ENCODE results near the gene CXCL14.
"Not testable (repeated sequence)": the region's sequence is repeated elsewhere in the genome, so short reads cannot be mapped to it uniquely, and the experiment has no call there.

CXCL14 gene

DNA sequence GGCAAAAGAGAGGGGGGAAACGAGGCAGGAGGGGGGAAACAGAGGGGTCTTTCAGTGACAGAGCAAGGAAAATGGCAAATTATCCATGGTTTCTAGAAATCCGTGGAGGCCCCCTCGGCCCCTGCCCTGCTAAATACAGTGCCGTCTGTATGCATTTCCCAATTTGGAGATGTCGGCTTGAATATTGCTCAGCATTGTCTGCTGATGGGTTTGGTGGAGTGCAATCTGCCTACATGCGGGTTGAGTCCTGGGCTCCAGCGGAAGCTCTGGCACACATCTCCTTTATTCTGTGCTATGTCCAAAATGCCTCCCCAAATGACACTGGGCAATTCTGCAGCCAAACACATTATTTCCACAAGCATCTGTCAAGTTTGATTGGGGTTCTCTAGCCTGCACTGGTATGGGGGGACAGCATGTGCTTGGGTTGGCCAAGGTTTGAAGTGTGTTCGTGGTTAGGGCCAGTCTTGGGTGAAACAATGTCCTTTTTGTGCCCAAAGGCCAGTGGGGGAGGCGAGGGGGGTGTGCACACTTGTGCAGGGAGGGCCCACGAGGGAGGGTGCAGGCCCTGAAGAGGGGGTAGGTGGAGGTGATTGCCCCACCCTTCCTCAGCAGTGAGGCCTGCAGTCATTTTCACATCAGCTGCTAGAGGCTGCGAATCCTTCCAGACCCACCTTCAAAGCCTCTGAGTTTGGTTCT, 36.8 kb downstream of the CXCL14 start:
- DNase-seq, result no peak

- no peak for DNase-seq
Measured at GRCh38 chr5:135539430-135540005, 39.3 kb downstream of the CXCL14 start.

DNA sequence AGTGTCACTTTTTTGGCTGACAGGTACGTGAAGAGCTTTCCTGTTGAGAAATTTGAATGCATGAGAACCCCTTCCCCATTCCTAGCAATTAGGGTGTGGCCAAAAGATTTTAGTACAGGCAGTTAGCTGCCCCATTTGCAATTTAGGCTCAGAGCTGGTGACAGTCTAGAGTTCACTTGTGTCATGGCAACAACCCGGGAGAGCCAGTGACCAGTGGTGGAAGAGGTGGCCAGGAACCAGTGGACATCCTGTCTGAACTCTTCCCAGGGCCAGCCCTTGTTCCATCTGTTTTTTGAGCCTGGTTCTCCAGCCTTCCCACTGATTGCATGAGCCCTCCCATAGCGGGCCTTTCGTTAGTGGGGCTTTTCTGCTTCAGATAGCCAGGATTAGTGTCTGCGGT, 40.5 kb downstream of the CXCL14 start:
- DNase-seq, result no peak

- no peak for DNase-seq
Measured at GRCh38 chr5:135537745-135538144, 41.0 kb downstream of the CXCL14 start.

- DNase-seq, result no peak
Measured at GRCh38 chr5:135537271-135537670, 41.5 kb downstream of the CXCL14 start.

- DNase-seq, result no peak
Measured at GRCh38 chr5:135535820-135536801, 42.7 kb downstream of the CXCL14 start, which contains the start of gene NEUROG1. Gene NEUROG1 (minus strand): TSS chr5:135535964. CDS start chr5:135535690, 274 bp downstream.

- DNase-seq, result no peak
Measured at GRCh38 chr5:135535420-135535819, 43.4 kb downstream of the CXCL14 start.

DNA sequence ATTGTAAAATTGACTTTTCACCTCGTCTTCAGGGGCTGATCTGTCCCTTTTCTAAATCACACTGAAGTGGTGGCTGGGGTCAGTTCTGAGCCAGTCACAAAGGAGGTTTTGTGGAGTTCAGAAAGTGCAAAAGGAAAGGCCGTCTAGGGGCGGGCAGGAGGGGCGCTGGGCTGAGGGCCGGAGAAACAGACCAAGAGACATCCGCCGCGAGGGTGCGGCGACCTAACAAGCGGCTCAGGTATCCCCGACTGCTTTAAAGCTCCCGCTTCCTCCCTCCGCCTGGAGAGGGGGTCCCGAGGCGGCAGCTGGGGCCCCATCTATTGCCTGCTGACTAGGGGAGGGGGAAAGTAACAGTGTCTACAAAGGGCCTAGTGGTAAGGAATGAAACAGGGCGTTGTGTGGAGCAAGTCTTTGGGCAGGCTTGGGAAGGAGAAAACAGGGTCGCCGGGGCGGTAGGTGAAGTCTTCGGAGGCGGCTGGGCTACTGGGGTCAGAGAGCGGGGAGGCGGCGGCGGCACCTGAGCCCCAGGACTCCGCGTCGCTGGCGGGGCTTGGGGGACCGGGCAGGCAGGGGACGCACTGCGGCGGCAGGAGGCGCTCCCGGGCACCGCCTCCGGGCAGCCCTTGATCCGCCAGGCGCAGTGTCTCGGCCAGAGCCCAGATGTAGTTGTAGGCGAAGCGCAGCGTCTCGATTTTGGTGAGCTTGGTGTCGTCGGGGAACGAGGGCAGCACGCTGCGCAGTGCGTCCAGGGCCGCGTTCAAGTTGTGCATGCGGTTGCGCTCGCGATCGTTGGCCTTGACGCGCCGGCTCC, 44.0 kb downstream of the CXCL14 start:
- DNase-seq, result no peak

DNA sequence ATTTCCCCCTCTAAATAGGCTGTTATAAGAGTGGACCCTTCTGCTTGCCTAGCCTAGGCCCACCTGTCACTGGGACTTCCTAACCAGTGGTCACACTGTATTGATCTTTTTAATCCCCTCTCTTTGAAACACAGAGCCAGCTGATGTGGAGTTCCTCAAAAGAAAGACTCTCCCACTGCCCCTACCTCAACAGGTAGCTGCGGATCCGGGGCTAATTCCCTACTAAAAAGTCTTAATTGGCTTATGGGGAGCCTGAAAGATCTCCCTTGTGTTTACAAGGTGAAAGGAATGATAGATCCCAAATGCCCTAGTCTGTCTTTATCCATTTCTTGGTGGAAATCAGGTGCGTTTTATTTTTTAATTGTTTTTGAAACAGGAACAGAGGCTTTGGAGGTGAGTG, 45.0 kb downstream of the CXCL14 start:
- no peak for DNase-seq

- DNase-seq, result no peak
Measured at GRCh38 chr5:135533334-135533733, 45.5 kb downstream of the CXCL14 start.

GRCh38 chr5:135529576-135529975, 49.2 kb downstream of the CXCL14 start:
- DNase-seq, result not testable (repeated sequence)

- DNase-seq, result no peak
Measured at GRCh38 chr5:135526924-135527323, 51.9 kb downstream of the CXCL14 start.

GRCh38 chr5:135521964-135522363, 56.8 kb downstream of the CXCL14 start:
- no peak for DNase-seq

All from stimulated activated naive CD4-positive, alpha-beta T cell (primary cell).